ENCODE measurements around the gene IL12RB2. TPM values are rescaled to one million over a fixed set of nuclear protein-coding genes. Genes with fewer than 3 reads are reported as not detected.

Gene IL12RB2
- total and polyA plus RNA-seq, 7 donors = 0.13 to 9.5 (median 3.3) TPM

GRCh38 chr1:67361641-67362040 is 54.0 kb downstream of the IL12RB2 start:
- no peak for TF ChIP-seq CTCF (IDR thresholded peaks at IDR 0.05)
- intact Hi-C loops (cut with DNase I) = no loop called here
- no peaks in the 10 kb centered on the region for H3K36me3 ChIP-seq (ENCODE audit: insufficient read depth in 1 of 2, low read depth in 1 of 2)
- H3K27me3 ChIP-seq (ENCODE audit: insufficient read depth in 3 of 3, low read length in 2 of 3) = no peaks in the 10 kb centered on the region
- no peak overlapping the region for H3K27ac ChIP-seq
- WGBS, 3 donors = 98 to 99% (median 99%) methylated on average over 5 of the region's 5 CpGs
- H3K4me3 ChIP-seq = no peak overlapping the region
- no peak for ATAC-seq
- no peaks in the 10 kb centered on the region for H3K9me3 ChIP-seq
- no peaks in the 10 kb centered on the region for H3K4me1 ChIP-seq
- no peak for DNase-seq

DNA sequence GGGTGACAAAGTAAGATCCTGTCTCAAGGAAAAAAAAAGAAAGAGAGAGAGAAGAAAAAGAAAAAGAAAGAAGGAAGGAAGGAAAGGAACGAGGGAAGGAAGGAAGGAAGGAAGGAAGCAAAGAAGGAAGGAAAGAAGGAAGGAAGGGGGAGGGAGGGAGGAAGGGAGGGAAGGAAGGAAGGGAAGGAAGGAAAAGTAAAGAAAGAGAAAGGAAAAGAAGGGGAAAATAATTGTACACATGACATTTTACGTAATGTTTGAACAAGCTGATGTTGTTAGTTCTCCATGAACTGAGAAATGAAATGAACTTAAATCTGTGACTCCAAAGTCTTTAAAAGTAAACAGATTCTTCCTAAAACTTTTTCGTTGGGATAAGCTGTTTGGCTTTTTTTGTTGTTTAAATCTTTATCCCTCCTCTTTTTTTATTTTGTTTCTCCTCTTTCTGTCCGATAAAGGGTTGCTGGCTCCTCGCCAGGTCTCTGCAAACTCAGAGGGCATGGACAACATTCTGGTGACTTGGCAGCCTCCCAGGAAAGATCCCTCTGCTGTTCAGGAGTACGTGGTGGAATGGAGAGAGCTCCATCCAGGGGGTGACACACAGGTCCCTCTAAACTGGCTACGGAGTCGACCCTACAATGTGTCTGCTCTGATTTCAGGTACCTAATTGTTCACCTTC is 59.8 kb downstream of the IL12RB2 start:
- 43 to 47% (median 45%) methylated on average over 8 of the region's 8 CpGs for WGBS, 3 donors
- Histone ChIP-seq H3K4me3 (no peak overlapping the region), H3K27me3 (ENCODE audit: insufficient read depth in 3 of 3, low read length in 2 of 3) (no peaks in the 10 kb centered on the region), H3K9me3 (no peaks in the 10 kb centered on the region), H3K27ac (no peak overlapping the region), H3K4me1 (peaks cover 19% of the 10 kb centered on the region), H3K36me3 (ENCODE audit: insufficient read depth in 1 of 2, low read depth in 1 of 2) (no peaks in the 10 kb centered on the region)
- ATAC-seq (no peak), DNase-seq (peak in 1 of 2 donors; percentile 30)
- TF ChIP-seq CTCF (IDR thresholded peaks at IDR 0.05) = no peak
- intact Hi-C loops (cut with DNase I) = loop anchor here in 1 of 2 donors (5.0 kb wide), 1 partner anchor 100 kb away; no protein-coding TSS in a partner anchor

DNA sequence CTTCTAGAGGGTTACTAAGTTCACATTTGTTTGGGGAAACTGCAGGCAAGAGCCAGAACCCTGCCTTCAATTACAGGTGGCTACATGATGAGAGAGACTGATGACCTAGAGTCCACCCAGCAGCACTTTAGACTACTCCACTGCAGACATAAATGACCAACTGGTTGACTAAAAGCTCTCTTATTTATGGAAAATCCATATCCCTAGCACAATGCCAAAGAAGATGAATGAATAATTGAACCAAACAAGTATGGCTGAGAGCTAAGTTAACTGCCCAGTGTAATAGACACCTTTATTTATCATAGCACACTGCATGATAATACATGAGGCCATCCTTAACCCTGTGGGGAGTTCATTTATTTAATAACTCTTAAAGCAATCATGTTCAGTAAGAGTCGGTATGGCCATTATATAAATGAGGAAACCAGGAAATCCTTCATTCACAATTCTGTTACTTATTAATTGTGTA is 60.4 kb downstream of the IL12RB2 start:
- no peak for DNase-seq
- peaks cover 19% of the 10 kb centered on the region for H3K4me1 ChIP-seq
- intact Hi-C loops (cut with DNase I) = loop anchor here in 1 of 2 donors (5.0 kb wide), 1 partner anchor 99 kb away; no protein-coding TSS in a partner anchor
- H3K9me3 ChIP-seq = no peaks in the 10 kb centered on the region
- WGBS, 3 donors = 85 to 89% (median 88%) methylated on average over 1 of the region's 1 CpG
- peak overlapping the region; percentile 6 for H3K27ac ChIP-seq
- no peaks in the 10 kb centered on the region for H3K27me3 ChIP-seq (ENCODE audit: insufficient read depth in 3 of 3, low read length in 2 of 3)
- H3K4me3 ChIP-seq = no peak overlapping the region
- no peak for ATAC-seq
- TF ChIP-seq CTCF (IDR thresholded peaks at IDR 0.05) = no peak
- H3K36me3 ChIP-seq (ENCODE audit: insufficient read depth in 1 of 2, low read depth in 1 of 2) = no peaks in the 10 kb centered on the region

- ATAC-seq (peak; percentile 72 to 89 (median 80)), DNase-seq (no peak)
- Histone ChIP-seq H3K36me3 (ENCODE audit: insufficient read depth in 1 of 2, low read depth in 1 of 2) (no peaks in the 10 kb centered on the region), H3K4me1 (peaks cover 19% of the 10 kb centered on the region), H3K27ac (peak overlapping the region; percentile 83), H3K4me3 (peak overlapping the region; percentile 32), H3K9me3 (no peaks in the 10 kb centered on the region), H3K27me3 (ENCODE audit: insufficient read depth in 3 of 3, low read length in 2 of 3) (no peaks in the 10 kb centered on the region)
- 32 to 71% (median 38%) methylated on average over 2 of the region's 2 CpGs for WGBS, 3 donors
- TF ChIP-seq CTCF (IDR thresholded peaks at IDR 0.05) = no peak
- intact Hi-C loops (cut with DNase I) = no loop called here
Measured at GRCh38 chr1:67371043-67371442, 63.4 kb downstream of the IL12RB2 start.
